SK-N-SH (cell line): ENCODE measurements around the gene DLL4.

ENCODE experiments used
- CTCF ChIP-seq: fragments of 200-600 bp; sonication (generic); IDR thresholded peaks from 2 replicates; pipeline ENCODE4 v1.6.1; 2017; ENCODE audit warnings: antibody characterized with exemption, mild to moderate bottlenecking, moderate library complexity
- ELF1 ChIP-seq: IDR thresholded peaks from 2 replicates; pipeline ENCODE4 v1.4.0; 2012
- EZH2phosphoT487 ChIP-seq: fragments of 200-600 bp; sonication (generic); IDR thresholded peaks from 2 replicates; pipeline ENCODE4 v1.6.1; 2017; ENCODE audit warnings: low read depth, mixed run types, mild to moderate bottlenecking, antibody characterized with exemption, moderate library complexity, borderline replicate concordance
- GABPA ChIP-seq: IDR thresholded peaks from 2 replicates; pipeline ENCODE4 v1.4.0; 2012; ENCODE audit warnings: low read depth, mild to moderate bottlenecking
- MXI1 ChIP-seq: IDR thresholded peaks from 2 replicates; pipeline ENCODE4 v1.6.1; 2012; ENCODE audit warnings: mild to moderate bottlenecking, low read depth, low read length, improper control_type of control experiment
- POLR2AphosphoS5 ChIP-seq: IDR thresholded peaks from 2 replicates; pipeline ENCODE4 v1.6.1; 2012; ENCODE audit warnings: low read depth, low read length
- RAD21 ChIP-seq: IDR thresholded peaks from 2 replicates; pipeline ENCODE4 v1.6.1; 2012; ENCODE audit warnings: mild to moderate bottlenecking, low read length
- REST ChIP-seq: IDR thresholded peaks from 2 replicates; pipeline ENCODE4 v1.6.1; 2012; ENCODE audit warnings: mild to moderate bottlenecking, low read depth, low read length, moderate library complexity
- TAF1 ChIP-seq: IDR thresholded peaks from 2 replicates; pipeline ENCODE4 v1.6.1; 2012; ENCODE audit warnings: low read depth, mild to moderate bottlenecking, low read length, moderate library complexity, borderline replicate concordance
- TCF12 ChIP-seq: IDR thresholded peaks from 2 replicates; pipeline ENCODE4 v1.4.0; 2012

- no peak for TF ChIP-seq ELF1
- TF ChIP-seq CTCF = no peak
- TF ChIP-seq TCF12 = no peak
- TF ChIP-seq GABPA = no peak
- TF ChIP-seq MXI1 = no peak
- TF ChIP-seq REST = no peak
- no peak for TF ChIP-seq POLR2AphosphoS5
- no peak for TF ChIP-seq RAD21
- no peak for TF ChIP-seq TAF1
- TF ChIP-seq EZH2phosphoT487 = no peak
These were observed 16.7 kb upstream of the DLL4 start for GRCh38 chr15:40912478-40912877.
